HepG2 (cell line): ENCODE measurements around the gene PRPF18. TPM values are rescaled to one million over a fixed set of nuclear protein-coding genes. Genes with fewer than 3 reads are reported as not detected.
A peak's percentile ranks its signal among the peaks of the same experiment; 100 is the strongest.

Source experiments
- BRD4 ChIP-seq: sonication (generic); formaldehyde crosslinking; IDR thresholded peaks from 2 replicates; pipeline ENCODE4 v1.4.0; 2020; ENCODE audit warnings: missing genetic modification reagents
- CHD2 ChIP-seq: IDR thresholded peaks from 2 replicates; pipeline ENCODE4 v1.6.1; 2011; ENCODE audit warnings: low read depth, low read length, improper control_type of control experiment
- DDIT3 ChIP-seq: sonication (generic); formaldehyde crosslinking; IDR thresholded peaks from 2 replicates; pipeline ENCODE4 v1.4.0; 2020; ENCODE audit warnings: mild to moderate bottlenecking, missing genetic modification reagents
- DZIP1 ChIP-seq: sonication (generic); formaldehyde crosslinking; IDR thresholded peaks from 2 replicates; pipeline ENCODE4 v1.5.0; 2020; ENCODE audit warnings: mild to moderate bottlenecking, missing genetic modification reagents
- EP300 ChIP-seq, 3 experiments: sonication (generic) in 1 of 3; formaldehyde crosslinking in 1 of 3; IDR thresholded peaks; 2 replicates each; pipeline versions ENCODE4 v1.5.1 to v1.6.1; 2011 to 2020; ENCODE audit warnings: low read depth in 2 of 3, low read length in 2 of 3, borderline replicate concordance in 1 of 3, improper control_type of control experiment in 1 of 3, mild to moderate bottlenecking in 1 of 3, missing genetic modification reagents in 1 of 3, moderate library complexity in 1 of 3
- KDM5A ChIP-seq: fragments of 200-600 bp; sonication (generic); IDR thresholded peaks from 2 replicates; pipeline ENCODE4 v1.7.0; 2018; ENCODE audit warnings: antibody characterized with exemption, mild to moderate bottlenecking, low read length, borderline replicate concordance
- KLF13 ChIP-seq: sonication (generic); formaldehyde crosslinking; IDR thresholded peaks from 2 replicates; pipeline ENCODE4 v1.4.0; 2020; ENCODE audit warnings: mild to moderate bottlenecking, missing genetic modification reagents
- KMT2B ChIP-seq: IDR thresholded peaks from 2 replicates; pipeline ENCODE4 v1.6.1; 2016; ENCODE audit warnings: missing genetic modification reagents, missing compliant biosample characterization
- LRRFIP1 ChIP-seq: sonication (generic); formaldehyde crosslinking; conservative IDR thresholded peaks from 2 replicates; pipeline ENCODE4 v1.4.0; 2020; ENCODE audit warnings: missing genetic modification reagents
- NCOA2 ChIP-seq: sonication (generic); formaldehyde crosslinking; IDR thresholded peaks from 2 replicates; pipeline ENCODE4 v1.8.0; 2022; ENCODE audit warnings: inconsistent platforms
- NFKB2 ChIP-seq: sonication (generic); formaldehyde crosslinking; IDR thresholded peaks from 2 replicates; pipeline ENCODE4 v1.4.0; 2020; ENCODE audit warnings: missing genetic modification reagents, borderline replicate concordance
- NFYB ChIP-seq: sonication (generic); formaldehyde crosslinking; IDR thresholded peaks from 2 replicates; pipeline ENCODE4 v1.4.0; 2020; ENCODE audit warnings: missing genetic modification reagents
- SOX5 ChIP-seq: IDR thresholded peaks from 2 replicates; pipeline ENCODE4 v1.6.1; 2016; ENCODE audit warnings: borderline replicate concordance
- SRSF4 ChIP-seq: fragments of 200-400 bp; formaldehyde crosslinking; IDR thresholded peaks from one replicate; pipeline ENCODE4 v1.6.1; 2018; ENCODE audit warnings: mild to moderate bottlenecking, low read depth, low read length, moderate library complexity; ENCODE audit not compliant: poor library complexity, severe bottlenecking
- TARDBP ChIP-seq: sonication (generic); formaldehyde crosslinking; IDR thresholded peaks from 2 replicates; pipeline ENCODE4 v1.8.0; 2022; ENCODE audit warnings: mild to moderate bottlenecking, missing genetic modification reagents
- ZBTB26 ChIP-seq: IDR thresholded peaks from 2 replicates; pipeline ENCODE4 v1.6.1; 2016; ENCODE audit warnings: missing compliant biosample characterization, missing genetic modification reagents, borderline replicate concordance
- ZFP90 ChIP-seq: sonication (generic); formaldehyde crosslinking; IDR thresholded peaks from 2 replicates; pipeline ENCODE4 v1.8.0; 2022; ENCODE audit warnings: missing genetic modification reagents, mild to moderate bottlenecking, inconsistent platforms, borderline replicate concordance
- ZKSCAN5 ChIP-seq: sonication (generic); formaldehyde crosslinking; IDR thresholded peaks from 2 replicates; pipeline ENCODE4 v1.5.1; 2020; ENCODE audit warnings: mild to moderate bottlenecking, missing genetic modification reagents
- ZNF275 ChIP-seq: sonication (generic); formaldehyde crosslinking; IDR thresholded peaks from 2 replicates; pipeline ENCODE4 v1.8.0; 2022; ENCODE audit warnings: missing genetic modification reagents, mild to moderate bottlenecking, inconsistent platforms, borderline replicate concordance
- ZNF335 ChIP-seq: sonication (generic); formaldehyde crosslinking; IDR thresholded peaks from 2 replicates; pipeline ENCODE4 v1.4.0; 2020; ENCODE audit warnings: missing genetic modification reagents
- ZNF501 ChIP-seq: sonication (generic); formaldehyde crosslinking; IDR thresholded peaks from 2 replicates; pipeline ENCODE4 v1.5.1; 2020; ENCODE audit warnings: mild to moderate bottlenecking, moderate library complexity, missing genetic modification reagents
- polyA plus RNA-seq, 8 experiments: library from polyadenylated mRNA; depleted of rRNA in 3 of 8; stranded (reverse) in 7 of 8; unstranded in 1 of 8; fragments of >200 nt; fragmentation: Illumina TruSeq in 4 of 8; extraction: Trizol in 4 of 8; gene quantifications; 2 replicates each; pipeline versions ENCODE4 v1.2.1 to v1.2.3, GENCODE V29; 2011 to 2016; ENCODE audit warnings: low read depth in 4 of 8, missing spikeins in 1 of 8, mixed read lengths in 1 of 8; ENCODE audit not compliant: insufficient read depth in 1 of 8
- total RNA-seq, 5 experiments: library from RNA; depleted of rRNA; stranded (reverse); fragments of >200 nt; fragmentation: Illumina TruSeq; extraction: Trizol; gene quantifications; 2 replicates each; pipeline ENCODE4 v1.2.3, GENCODE V29; 2016; ENCODE audit warnings: low read depth in 1 of 5

The PRPF18 gene
- total and polyA plus RNA-seq, 2 of the 13 experiments (the other 11 are each of a cell fraction or from before 2014, with no cell fraction given) = 6.1 to 17.2 TPM

GRCh38 chr10:13586676-13587355, at the start of gene PRPF18 (continued):
- TF ChIP-seq ZBTB26 (peak; percentile 43; the same call in 1 of the 2 replicates), ZKSCAN5 (no peak), DZIP1 (CRISPR knock-in tag) (no peak), NFYB (CRISPR knock-in tag) (0 out of 2 replicates have a peak, but pooled peaks have one; percentile 10), DDIT3 (no peak), ZFP90 (CRISPR knock-in tag) (no peak), ZNF275 (CRISPR knock-in tag) (no peak), EP300 (IDR thresholded peaks at IDR 0.05; ENCODE audit: low read depth in 2 of 2, low read length in 2 of 2) (peak in 1 of 2 experiments; percentile 19; a peak in 1 of 4 replicates), EP300 (CRISPR knock-in tag; IDR thresholded peaks at IDR 0.05; ENCODE audit: borderline replicate concordance) (no peak; the same call in 1 of the 2 replicates), SRSF4 (no peak), LRRFIP1 (CRISPR knock-in tag) (no peak), KLF13 (no peak), KMT2B (peak; percentile 90), BRD4 (no peak), NFKB2 (peak; percentile 47; the same call in 1 of the 2 replicates), KDM5A (peak; percentile 98), CHD2 (no peak), ZNF335 (CRISPR knock-in tag) (0 out of 2 replicates have a peak, but pooled peaks have one; percentile 43), ZNF501 (CRISPR knock-in tag) (peak; percentile 81), SOX5 (no peak), NCOA2 (CRISPR knock-in tag) (peak; percentile 52; the same call in 1 of the 2 replicates), TARDBP (CRISPR knock-in tag) (peak; percentile 66)
